Astrocyte (in vitro differentiated cells and primary cell): Measurements from ENCODE around the gene FXYD5. TPM values are rescaled to one million over a fixed set of nuclear protein-coding genes. Genes with fewer than 3 reads are reported as not detected.

Experiments used
- DNase-seq: peaks from one replicate; pipeline ENCODE4 v3.0.0-alpha.2; 2010; ENCODE audit warnings: low read depth
- FAIRE-seq: peaks from 2 replicates; lab custom pipeline; 2011; peaks lifted over from hg19 to GRCh38; lab: Jason Lieb, UNC
- H2AFZ ChIP-seq: 2 replicates; pipeline ENCODE4 v1.6.0; 2012; ENCODE audit warnings: low read depth, low read length, inconsistent platforms
- H3K27ac ChIP-seq: 2 replicates; pipeline ENCODE4 v1.5.1; 2011; ENCODE audit warnings: low read depth, low read length, inconsistent platforms
- H3K27me3 ChIP-seq: 2 replicates; pipeline ENCODE4 v1.6.0; 2011; ENCODE audit warnings: low read length, inconsistent platforms; ENCODE audit not compliant: insufficient read depth
- H3K36me3 ChIP-seq: 2 replicates; pipeline ENCODE4 v1.5.1; 2011; ENCODE audit warnings: low read length, inconsistent platforms; ENCODE audit not compliant: insufficient read depth
- H3K4me1 ChIP-seq: 2 replicates; pipeline ENCODE4 v1.5.1; 2011; ENCODE audit warnings: low read length, inconsistent platforms; ENCODE audit not compliant: insufficient read depth
- H3K4me2 ChIP-seq: 2 replicates; pipeline ENCODE4 v1.6.0; 2012; ENCODE audit warnings: low read length, inconsistent platforms
- H3K4me3 ChIP-seq: 2 replicates; pipeline ENCODE4 v1.5.1; 2011; ENCODE audit warnings: low read depth, mild to moderate bottlenecking, low read length, inconsistent platforms; ENCODE audit not compliant: insufficient read depth
- H3K79me2 ChIP-seq: 2 replicates; pipeline ENCODE4 v1.6.0; 2012; ENCODE audit warnings: mild to moderate bottlenecking, low read length, inconsistent platforms; ENCODE audit not compliant: insufficient read depth
- H3K9ac ChIP-seq: 2 replicates; pipeline ENCODE4 v1.6.0; 2012; ENCODE audit warnings: mild to moderate bottlenecking, low read length, inconsistent platforms
- H3K9me3 ChIP-seq: 2 replicates; pipeline ENCODE4 v1.5.1; 2012; ENCODE audit warnings: low read depth, mild to moderate bottlenecking, low read length, inconsistent platforms; ENCODE audit not compliant: insufficient read depth
- H4K20me1 ChIP-seq: 2 replicates; pipeline ENCODE4 v1.6.0; 2012; ENCODE audit warnings: low read length, inconsistent platforms; ENCODE audit not compliant: insufficient read depth
- H3K27ac Mint-ChIP-seq: one replicate; pipeline ENCODE4 v1.8.0; 2021; ENCODE audit warnings: mild to moderate bottlenecking, mixed read lengths; ENCODE audit not compliant: unreplicated experiment
- H3K27me3 Mint-ChIP-seq: one replicate; pipeline ENCODE4 v1.8.0; 2021; ENCODE audit warnings: low read depth, mixed read lengths; ENCODE audit not compliant: unreplicated experiment
- H3K36me3 Mint-ChIP-seq: one replicate; pipeline ENCODE4 v1.8.0; 2021; ENCODE audit warnings: low read depth, mixed read lengths; ENCODE audit not compliant: unreplicated experiment
- H3K4me1 Mint-ChIP-seq: one replicate; pipeline ENCODE4 v1.8.0; 2021; ENCODE audit warnings: low read depth, mixed read lengths; ENCODE audit not compliant: unreplicated experiment
- H3K4me3 Mint-ChIP-seq: one replicate; pipeline ENCODE4 v1.8.0; 2021; ENCODE audit warnings: mild to moderate bottlenecking, moderate library complexity, mixed read lengths; ENCODE audit not compliant: unreplicated experiment
- H3K9me3 Mint-ChIP-seq: one replicate; pipeline ENCODE4 v1.8.0; 2021; ENCODE audit warnings: mild to moderate bottlenecking, mixed read lengths; ENCODE audit not compliant: unreplicated experiment
- CTCF ChIP-seq: IDR thresholded peaks from 2 replicates; pipeline ENCODE4 v1.5.1; 2011; ENCODE audit warnings: low read depth, mild to moderate bottlenecking, inconsistent platforms, low read length, moderate library complexity; ENCODE audit not compliant: insufficient read depth
- EZH2 ChIP-seq: IDR thresholded peaks from 2 replicates; pipeline ENCODE4 v1.6.1; 2012; ENCODE audit warnings: mild to moderate bottlenecking, low read length, inconsistent platforms; ENCODE audit not compliant: insufficient read depth
- total RNA-seq: library from RNA; stranded (reverse); gene quantifications from 2 replicates; pipeline ENCODE4 v1.2.1, GENCODE V29; 2021

The FXYD5 gene
- total RNA-seq, 1 donor from 2014 or later = 108 TPM

DNA sequence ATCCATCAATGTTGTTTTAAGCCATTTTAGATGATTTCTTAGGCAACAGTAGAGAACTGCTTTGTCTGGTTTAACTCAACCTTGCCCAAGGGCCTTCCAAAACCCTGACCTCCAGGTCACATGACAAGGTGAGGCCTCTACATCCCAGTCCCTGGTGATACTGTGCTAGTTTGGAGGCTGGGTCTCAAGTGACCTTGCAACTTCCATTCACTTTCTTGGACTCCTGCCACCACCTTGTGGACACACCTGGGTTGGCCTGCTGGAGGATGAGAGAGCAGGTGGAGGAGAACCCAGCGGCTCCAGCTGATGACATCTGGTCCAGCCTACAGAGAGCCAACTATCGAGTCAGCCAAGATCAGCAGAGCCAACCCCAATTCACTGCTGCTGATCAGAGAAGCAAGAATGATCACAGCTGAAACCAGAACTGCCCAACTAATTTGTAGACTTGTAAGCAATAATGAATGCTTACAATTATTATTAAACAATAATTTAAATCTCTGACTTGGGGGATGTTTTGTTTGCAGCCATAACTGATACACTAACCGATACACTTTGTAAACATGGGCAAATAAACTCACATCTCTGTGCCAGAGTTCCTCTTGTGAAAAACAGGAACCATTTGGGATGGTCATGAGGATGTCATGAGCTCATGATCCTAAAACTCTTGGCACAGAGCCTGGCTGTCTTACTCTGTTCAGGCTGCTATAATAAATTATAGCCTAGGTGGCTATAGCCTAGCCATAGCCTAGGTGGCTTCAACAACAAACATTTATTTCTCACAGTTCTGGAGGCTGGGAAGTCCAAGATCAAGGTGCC is 62.5 kb downstream of the FXYD5 start:
- H3K9me3 Mint-ChIP-seq = peaks cover 18% of the 10 kb centered on the region
- H3K27ac Mint-ChIP-seq = no peak overlapping the region
- H3K4me2 ChIP-seq = no peak overlapping the region
- no peak for DNase-seq
- no peak overlapping the region for H3K4me3 Mint-ChIP-seq
- H3K27me3 Mint-ChIP-seq = peaks cover 2% of the 10 kb centered on the region
- no peaks in the 10 kb centered on the region for H4K20me1 ChIP-seq
- H3K36me3 ChIP-seq = no peaks in the 10 kb centered on the region
- no peak for FAIRE-seq
- no peaks in the 10 kb centered on the region for H3K79me2 ChIP-seq
- H3K4me1 ChIP-seq = peaks cover 4% of the 10 kb centered on the region
- H3K27me3 ChIP-seq = no peaks in the 10 kb centered on the region
- no peaks in the 10 kb centered on the region for H3K4me1 Mint-ChIP-seq
- H2AFZ ChIP-seq = no peak overlapping the region
- TF ChIP-seq CTCF (no peak), EZH2 (no peak)
- no peak overlapping the region for H3K27ac ChIP-seq
- no peaks in the 10 kb centered on the region for H3K9me3 ChIP-seq
- H3K4me3 ChIP-seq = no peak overlapping the region
- H3K36me3 Mint-ChIP-seq = no peaks in the 10 kb centered on the region
- H3K9ac ChIP-seq = no peak overlapping the region

GRCh38 chr19:35217649-35217990 is 63.1 kb downstream of the FXYD5 start:
- Mint-ChIP-seq H3K9me3 (peaks cover 17% of the 10 kb centered on the region), H3K4me3 (no peak overlapping the region), H3K36me3 (no peaks in the 10 kb centered on the region), H3K4me1 (no peaks in the 10 kb centered on the region), H3K27ac (no peak overlapping the region), H3K27me3 (peaks cover 2% of the 10 kb centered on the region)
- no peak overlapping the region for H2AFZ ChIP-seq
- TF ChIP-seq EZH2 (no peak), CTCF (no peak)
- H3K79me2 ChIP-seq = no peaks in the 10 kb centered on the region
- no peak overlapping the region for H3K9ac ChIP-seq
- H3K36me3 ChIP-seq = no peaks in the 10 kb centered on the region
- H3K27ac ChIP-seq = no peak overlapping the region
- peaks cover 4% of the 10 kb centered on the region for H3K4me1 ChIP-seq
- FAIRE-seq (no peak), DNase-seq (no peak)
- H4K20me1 ChIP-seq = no peaks in the 10 kb centered on the region
- no peak overlapping the region for H3K4me3 ChIP-seq
- no peaks in the 10 kb centered on the region for H3K9me3 ChIP-seq
- H3K4me2 ChIP-seq = no peak overlapping the region
- H3K27me3 ChIP-seq = no peaks in the 10 kb centered on the region

DNA sequence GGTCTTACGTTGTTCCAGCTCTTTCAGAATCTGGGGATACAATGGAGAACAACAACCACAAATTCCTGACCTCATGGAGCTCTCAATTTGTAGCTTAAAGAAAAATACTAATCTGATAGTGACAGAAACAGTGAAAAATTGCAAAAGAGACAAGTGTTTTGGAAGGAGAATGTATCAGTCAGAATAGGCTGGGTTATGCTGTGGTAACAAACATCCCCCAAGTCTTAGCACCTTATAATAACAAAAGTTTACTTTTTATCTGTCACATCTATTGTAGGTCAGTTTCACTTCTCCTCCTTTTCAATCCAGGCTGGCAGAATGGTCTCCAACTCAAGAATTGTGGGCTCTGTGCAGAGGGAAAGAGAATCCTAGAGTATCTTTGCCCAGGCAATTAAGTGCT is 64.5 kb downstream of the FXYD5 start:
- Mint-ChIP-seq H3K9me3 (peaks cover 19% of the 10 kb centered on the region), H3K36me3 (no peaks in the 10 kb centered on the region), H3K27ac (no peak overlapping the region), H3K4me3 (no peak overlapping the region), H3K4me1 (no peaks in the 10 kb centered on the region), H3K27me3 (peaks cover 2% of the 10 kb centered on the region)
- no peak overlapping the region for H2AFZ ChIP-seq
- no peak for FAIRE-seq
- H3K27ac ChIP-seq = no peak overlapping the region
- H3K4me2 ChIP-seq = no peak overlapping the region
- no peaks in the 10 kb centered on the region for H3K9me3 ChIP-seq
- no peaks in the 10 kb centered on the region for H3K79me2 ChIP-seq
- TF ChIP-seq CTCF (no peak), EZH2 (no peak)
- no peaks in the 10 kb centered on the region for H4K20me1 ChIP-seq
- no peaks in the 10 kb centered on the region for H3K27me3 ChIP-seq
- no peak overlapping the region for H3K9ac ChIP-seq
- DNase-seq = no peak
- H3K36me3 ChIP-seq = no peaks in the 10 kb centered on the region
- no peak overlapping the region for H3K4me3 ChIP-seq
- H3K4me1 ChIP-seq = no peaks in the 10 kb centered on the region
